GM18867 (cell line): ENCODE measurements around the gene APLP2.

Experiments used
- ATAC-seq: cut with Tn5 transposase; IDR thresholded peaks from one replicate; pipeline ENCODE4 v1.9.1; 2021; ENCODE audit warnings: mild to moderate bottlenecking, moderate library complexity; ENCODE audit not compliant: unreplicated experiment

The APLP2 gene

GRCh38 chr11:130144141-130144540, 74.4 kb downstream of the APLP2 start:
- no peak for ATAC-seq

GRCh38 chr11:130144861-130145281, 75.2 kb downstream of the APLP2 start:
- no peak for ATAC-seq

GRCh38 chr11:130145311-130145812, 75.7 kb downstream of the APLP2 start:
- ATAC-seq: no peak

GRCh38 chr11:130145975-130146776, 76.5 kb downstream of the APLP2 start:
- ATAC-seq: peak; percentile 48

GRCh38 chr11:130146796-130147195, 77.1 kb downstream of the APLP2 start:
- peak; percentile 46 for ATAC-seq

- ATAC-seq: no peak
Measured at GRCh38 chr11:130148796-130149326, 79.2 kb downstream of the APLP2 start.

- ATAC-seq: peak; percentile 35
Measured at GRCh38 chr11:130150790-130151189, 81.1 kb downstream of the APLP2 start.

GRCh38 chr11:130151196-130151595, 81.5 kb downstream of the APLP2 start:
- ATAC-seq: peak; percentile 33

- ATAC-seq: no peak
Measured at GRCh38 chr11:130156108-130157022, 86.7 kb downstream of the APLP2 start.

GRCh38 chr11:130157101-130157500, 87.4 kb downstream of the APLP2 start:
- no peak for ATAC-seq

GRCh38 chr11:130157840-130158239, 88.1 kb downstream of the APLP2 start:
- no peak for ATAC-seq

- ATAC-seq: no peak
Measured at GRCh38 chr11:130159139-130159538, 89.4 kb downstream of the APLP2 start.

- ATAC-seq: no peak
Measured at GRCh38 chr11:130159657-130160497, 90.2 kb downstream of the APLP2 start, which contains the start of gene ST14. ST14 (plus strand) TSS chr11:130159782; CDS start chr11:130159980, 198 bp downstream.

- no peak for ATAC-seq
Measured at GRCh38 chr11:130160498-130161155, 90.9 kb downstream of the APLP2 start.

- no peak for ATAC-seq
Measured at GRCh38 chr11:130161441-130162145, 91.9 kb downstream of the APLP2 start.

- no peak for ATAC-seq
Measured at GRCh38 chr11:130162733-130163132, 93.0 kb downstream of the APLP2 start.

- ATAC-seq: no peak
Measured at GRCh38 chr11:130163346-130164220, 93.9 kb downstream of the APLP2 start.

GRCh38 chr11:130164221-130164570, 94.5 kb downstream of the APLP2 start:
- no peak for ATAC-seq
